Activated gamma-delta T cell treated with Interleukin-2 at 50 U/mL for 16 hours (primary cell): ENCODE results near the gene SIX5.
A peak's percentile ranks its signal among the peaks of the same experiment; 100 is the strongest.
"Not testable (repeated sequence)": the region's sequence is repeated elsewhere in the genome, so short reads cannot be mapped to it uniquely, and the experiment has no call there.

Experiments
- DNase-seq: peaks from one replicate; pipeline ENCODE4 v3.0.0-alpha.2; 2020

The SIX5 gene

DNA sequence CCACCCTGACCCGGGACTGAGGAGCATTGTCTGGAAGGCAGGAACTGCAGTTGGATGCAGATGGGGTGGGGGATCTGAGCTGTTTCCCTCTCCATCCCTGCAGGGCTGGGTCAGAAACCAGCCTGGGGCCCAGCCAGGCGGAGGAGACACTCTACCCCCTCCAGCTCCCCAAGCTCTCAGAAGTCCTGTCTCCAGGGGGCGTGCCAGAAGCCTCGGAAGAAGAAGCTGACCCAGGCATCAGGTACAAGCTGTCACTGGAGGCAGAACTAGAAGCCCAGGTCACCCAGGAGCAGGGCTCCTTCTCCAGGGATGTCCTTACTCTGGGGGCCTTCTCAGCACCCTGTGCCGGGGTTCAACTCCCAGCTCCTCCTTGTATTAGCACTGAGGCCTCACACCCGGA is 15.5 kb downstream of the SIX5 start:
- no peak for DNase-seq

DNA sequence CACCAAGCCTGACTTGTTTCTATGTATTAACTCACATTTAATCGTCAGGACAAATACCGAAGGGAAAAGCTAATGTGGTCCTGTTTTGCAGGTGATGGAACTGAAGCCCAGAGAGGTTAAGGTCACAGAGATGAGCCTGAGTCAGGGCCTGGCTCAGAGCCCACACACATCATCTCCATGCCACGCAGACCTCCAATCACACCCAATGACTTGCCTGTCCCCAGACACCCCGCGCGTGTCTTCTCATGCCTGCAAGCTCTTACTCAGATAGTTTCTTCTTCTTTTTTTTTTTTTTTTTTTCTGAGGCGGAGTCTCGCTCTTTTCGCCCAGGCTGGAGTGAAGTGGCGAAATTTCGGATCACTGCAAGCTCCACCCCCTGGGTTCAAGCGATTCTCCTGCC is 16.4 kb downstream of the SIX5 start:
- no peak for DNase-seq

DNA sequence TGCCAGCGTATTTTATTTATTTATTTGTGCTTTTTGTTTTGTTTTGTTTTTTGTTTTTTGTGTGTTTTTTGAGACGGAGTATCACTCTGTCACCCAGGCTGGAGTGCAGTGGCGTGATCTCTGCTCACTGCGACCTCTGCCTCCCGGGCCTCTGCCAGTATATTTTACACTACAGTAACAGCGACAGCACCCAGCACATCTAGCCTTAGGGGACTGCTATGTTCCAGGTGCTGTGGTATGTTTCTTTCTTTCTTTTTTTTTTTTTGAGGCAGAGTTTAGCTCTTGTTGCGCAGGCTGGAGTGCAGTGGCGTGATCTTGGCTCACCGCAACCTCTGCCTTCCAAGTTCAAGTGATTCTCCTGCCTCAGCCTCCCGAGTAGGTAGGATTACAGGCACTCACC is 17.6 kb downstream of the SIX5 start:
- not testable (repeated sequence) for DNase-seq

DNA sequence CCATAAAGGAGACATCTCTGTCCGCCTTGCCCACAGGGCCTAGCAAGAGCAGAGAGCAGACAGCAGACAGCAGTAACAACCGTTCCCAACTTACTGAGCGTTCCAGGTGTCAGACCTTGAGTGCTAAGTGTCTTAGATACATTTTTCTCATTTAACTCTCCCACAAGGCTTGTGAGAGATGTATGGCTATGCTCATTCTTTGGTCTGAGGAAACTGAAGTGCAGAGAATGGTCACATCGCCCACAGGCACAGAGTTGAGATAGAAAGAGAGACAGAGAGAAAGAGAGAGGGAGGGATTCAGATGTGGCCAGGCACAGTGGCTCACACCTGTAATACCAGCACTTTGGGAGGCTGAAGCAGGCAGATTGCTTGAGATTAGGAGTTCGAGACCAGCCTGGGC is 21.5 kb downstream of the SIX5 start:
- DNase-seq, result no peak

DNA sequence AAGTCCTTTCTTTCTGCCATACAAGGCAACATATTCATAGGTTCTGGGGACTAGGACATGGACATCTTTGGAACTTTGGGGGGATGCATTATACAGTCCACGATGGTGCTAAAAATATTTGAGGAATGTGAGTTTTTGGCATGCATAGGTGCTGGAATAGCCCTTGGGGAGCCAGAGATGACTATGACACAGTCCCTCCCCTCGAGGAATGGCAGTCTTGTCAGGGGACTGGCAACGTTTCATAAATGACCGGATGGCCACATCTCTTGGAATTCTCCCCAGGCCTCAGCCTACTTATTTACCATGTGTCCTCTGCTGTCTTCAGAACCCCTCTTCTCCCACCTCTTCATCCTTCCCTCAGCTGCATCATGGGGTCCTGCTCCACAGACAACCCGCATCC is 22.2 kb downstream of the SIX5 start:
- DNase-seq, result no peak

DNA sequence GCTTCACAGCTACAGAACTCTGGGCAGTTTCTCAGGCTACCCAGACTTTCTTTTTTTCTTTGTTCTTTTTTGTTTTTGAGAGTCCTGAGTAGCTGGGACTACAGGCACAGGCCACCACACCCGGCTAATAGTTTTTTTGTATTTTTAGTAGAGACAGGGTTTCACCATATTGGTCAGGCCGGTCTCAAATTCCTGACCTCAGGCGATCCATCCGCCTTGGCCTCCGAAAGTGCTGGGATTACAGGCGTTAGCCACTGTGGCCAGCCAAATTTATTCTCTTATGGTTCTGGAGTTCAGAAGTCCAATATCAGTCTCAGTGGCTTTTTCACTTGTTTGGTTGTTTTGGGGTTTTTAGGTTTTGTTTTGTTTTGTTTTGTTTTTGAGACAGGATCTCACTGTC is 23.4 kb downstream of the SIX5 start:
- DNase-seq, result no peak

DNA sequence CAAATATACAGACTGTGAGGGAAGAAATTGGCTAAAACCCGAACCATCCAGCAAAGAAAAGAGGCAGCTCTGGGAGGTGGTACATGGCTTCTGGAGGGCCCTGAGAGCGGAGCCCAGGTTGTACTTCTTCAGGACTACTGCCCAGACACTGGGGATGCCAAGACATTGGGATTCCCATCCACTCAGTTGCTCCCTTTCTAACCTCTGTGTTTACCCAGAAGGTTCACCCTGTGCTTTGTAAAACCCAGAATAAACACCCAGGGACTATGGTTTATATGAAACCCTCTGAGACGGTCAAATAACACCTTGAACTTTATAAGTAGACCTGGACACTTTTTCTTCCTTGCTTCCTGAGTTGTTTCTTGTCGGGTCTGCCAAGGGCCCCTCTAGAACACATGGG is 26.1 kb downstream of the SIX5 start:
- DNase-seq, result no peak

DNA sequence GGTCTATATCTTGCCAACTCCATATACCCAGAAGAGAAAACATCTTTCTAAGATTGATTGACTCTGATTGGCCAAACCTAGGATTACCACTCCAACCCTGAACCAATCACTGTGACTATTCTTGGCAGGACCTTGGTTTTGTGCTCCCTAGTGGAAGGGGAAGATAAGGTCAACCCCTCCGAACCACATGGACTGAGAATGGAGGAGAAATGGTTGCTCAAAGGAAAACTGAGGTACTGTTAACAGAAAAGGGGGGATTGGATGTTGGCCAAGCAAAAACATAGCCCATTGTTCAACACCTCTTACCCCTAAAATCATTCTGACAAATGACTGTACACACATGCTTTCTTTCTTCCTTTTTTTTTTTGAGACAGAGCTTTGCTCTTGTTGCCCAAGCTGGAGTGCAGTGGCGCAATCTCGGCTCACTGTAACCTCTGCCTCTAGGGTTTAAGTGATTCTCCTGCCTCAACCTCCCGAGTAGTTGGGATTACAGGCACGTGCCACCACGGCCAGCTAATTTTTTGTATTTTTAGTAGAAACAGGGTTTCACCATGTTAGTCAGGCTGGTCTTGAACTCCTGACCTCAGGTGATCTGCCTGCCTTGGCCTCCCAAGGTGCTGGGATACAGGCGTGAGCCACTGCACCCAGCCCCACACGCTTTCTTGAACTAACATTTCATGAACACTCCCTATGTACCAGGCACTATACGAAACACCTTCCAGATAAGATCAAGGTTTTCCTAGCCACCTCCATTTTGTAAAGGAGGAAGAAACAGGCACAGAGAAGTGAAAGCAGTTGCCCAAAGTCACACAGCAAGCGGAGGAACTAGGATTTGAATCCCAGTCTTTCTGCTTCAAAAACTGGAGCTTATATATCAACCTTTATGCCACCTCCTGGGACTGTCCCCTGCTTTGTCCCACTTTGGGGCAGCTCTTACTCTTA is 29.3 kb downstream of the SIX5 start:
- DNase-seq, result no peak

DNA sequence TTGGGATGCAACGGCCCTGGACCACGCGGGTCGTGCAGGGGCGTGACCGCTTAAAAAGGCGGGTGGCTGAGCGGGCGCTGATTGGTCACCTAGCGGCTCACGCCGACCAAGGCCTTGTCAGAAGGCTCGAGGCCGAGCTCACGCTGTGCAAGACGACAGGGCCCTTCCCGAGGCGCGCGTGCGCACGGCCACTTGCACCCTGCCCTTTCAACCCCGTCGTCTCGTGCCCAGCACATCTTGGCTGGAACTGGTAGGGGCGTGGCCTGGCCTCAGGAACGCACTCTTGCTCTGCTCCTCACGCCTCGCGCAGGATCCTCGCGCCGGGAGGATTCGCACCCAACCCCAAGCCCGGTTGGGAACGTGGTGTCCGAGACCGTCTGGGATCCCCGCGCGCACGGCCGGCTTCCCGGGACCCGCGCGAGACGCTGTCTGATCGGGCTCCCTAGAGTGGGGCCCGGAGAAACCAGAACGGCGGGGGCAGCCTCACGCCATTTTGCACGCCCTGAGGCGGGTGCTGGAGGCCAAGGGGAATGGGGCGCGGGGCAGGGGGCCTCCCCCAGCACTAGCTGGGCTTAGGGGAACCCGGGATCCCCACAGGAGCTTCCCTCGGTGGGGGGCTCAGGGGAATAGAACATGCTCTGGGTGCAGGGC is 35.8 kb downstream of the SIX5 start, which contains the start of gene MEIOSIN:
TSS of gene MEIOSIN (plus strand) at position 280 of the 651 bp plus-strand sequence. CDS start 1,938 bp downstream, outside the sequence.
- DNase-seq, result no peak

DNA sequence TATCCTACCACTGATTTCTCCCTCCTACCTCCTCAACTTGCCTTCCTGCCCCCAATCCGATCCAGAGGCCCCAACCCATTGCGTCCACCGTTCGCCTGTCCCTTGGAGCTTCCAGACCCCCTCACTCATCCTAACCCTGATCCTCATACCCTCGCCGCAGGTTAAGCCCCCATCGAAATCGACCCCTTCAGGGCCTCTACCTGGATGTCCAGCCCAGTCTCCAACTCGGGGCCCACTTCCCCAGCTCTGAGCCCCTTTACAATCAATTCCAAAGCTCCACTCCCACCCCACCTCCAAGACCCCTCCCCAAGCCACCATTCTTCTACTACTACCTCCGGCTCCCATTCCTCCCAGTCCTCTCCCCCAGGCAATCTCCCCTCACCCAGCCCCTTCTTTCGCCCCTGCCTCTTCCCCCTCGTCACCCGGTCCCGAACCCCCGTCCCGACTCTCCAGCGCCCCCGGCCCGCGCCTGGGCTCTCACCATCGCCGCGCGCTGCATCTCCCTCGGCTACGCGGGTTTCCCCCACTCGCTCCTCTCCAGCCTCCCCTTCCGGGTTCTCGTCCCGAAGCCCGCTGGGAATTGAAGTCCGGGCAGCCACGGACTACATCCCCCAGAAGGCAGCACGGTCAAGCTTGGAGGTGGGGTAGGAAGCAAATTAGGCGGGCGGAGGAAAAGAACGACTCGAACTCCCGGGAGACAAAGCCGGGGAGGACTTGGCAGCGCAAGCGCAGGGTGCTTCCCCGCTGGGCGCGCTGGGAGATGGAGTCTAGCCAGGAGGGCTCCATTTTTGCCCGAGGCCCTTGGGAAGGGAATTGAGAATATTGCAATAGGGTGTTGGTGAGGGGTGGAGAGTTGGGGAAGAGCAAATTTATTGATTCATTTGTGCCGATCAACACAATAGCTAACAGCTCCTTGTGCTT is 38.4 kb downstream of the SIX5 start, which contains the start of gene FBXO46:
TSS of gene FBXO46 (minus strand) at position 529 of the 921 bp plus-strand sequence. CDS start 17,401 bp downstream, outside the sequence.
- peak; percentile 90 for DNase-seq

DNA sequence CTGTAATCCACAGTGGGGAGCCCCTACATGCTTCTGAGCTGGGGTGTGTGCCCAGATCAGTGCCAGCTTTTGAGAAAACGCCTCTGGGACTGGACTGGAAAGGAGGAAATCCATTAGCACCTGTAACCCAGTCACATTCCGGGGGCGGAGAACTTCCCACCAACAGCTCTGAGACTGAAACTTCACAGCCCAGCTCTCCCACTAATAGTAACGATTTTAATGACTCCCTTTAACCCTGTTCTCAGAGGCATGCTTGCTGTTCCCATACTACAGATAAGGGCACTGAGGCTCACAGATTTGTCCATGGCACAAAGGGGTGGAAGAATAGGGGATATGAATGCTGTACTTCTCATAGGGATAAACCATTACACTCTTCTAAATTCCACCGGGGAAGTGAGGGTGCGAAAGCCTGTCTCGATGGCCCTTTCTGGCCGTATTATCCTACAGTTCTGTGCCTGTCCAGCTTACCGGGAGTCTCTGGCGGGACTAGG is 39.2 kb downstream of the SIX5 start:
- DNase-seq, result no peak

DNA sequence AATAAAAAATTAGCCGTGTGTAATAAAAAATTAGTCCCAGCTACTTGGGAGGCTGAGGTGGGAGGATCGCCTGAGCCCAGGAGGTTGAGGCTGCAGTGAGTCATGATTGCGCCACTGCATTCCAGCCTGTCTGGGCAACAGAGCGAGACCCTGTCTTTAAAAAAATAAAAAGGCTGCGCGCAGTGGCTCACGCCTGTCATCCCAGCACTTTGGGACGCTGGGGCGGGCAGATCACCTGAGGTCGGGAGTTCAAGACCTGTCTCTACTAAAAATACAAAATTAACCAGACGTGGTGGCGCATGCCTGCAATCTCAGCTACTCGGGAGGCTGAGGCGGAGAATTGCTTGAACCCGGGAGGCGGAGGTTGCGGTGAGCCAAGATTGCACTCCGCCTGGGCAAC is 40.4 kb downstream of the SIX5 start:
- not testable (repeated sequence) for DNase-seq

DNA sequence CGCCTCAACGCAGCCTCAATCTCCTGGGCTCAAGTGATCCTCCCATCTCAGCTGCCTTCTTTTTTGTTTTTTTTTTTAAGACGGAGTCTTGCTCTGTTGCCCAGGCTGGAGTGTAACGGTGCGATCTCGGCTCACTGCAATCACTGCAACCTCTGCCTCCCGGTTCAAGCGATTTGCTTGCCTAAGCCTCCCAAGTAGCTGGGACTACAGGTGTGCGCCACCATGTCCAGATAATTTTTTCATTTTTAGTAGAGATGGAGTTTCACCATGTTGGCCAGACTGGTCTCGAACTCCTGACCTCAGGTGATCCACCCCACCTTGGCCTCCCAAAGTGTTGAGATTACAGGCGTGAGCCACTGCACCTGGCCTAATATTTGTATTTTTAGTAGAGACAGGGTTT is 49.0 kb downstream of the SIX5 start:
- DNase-seq, result not testable (repeated sequence)

DNA sequence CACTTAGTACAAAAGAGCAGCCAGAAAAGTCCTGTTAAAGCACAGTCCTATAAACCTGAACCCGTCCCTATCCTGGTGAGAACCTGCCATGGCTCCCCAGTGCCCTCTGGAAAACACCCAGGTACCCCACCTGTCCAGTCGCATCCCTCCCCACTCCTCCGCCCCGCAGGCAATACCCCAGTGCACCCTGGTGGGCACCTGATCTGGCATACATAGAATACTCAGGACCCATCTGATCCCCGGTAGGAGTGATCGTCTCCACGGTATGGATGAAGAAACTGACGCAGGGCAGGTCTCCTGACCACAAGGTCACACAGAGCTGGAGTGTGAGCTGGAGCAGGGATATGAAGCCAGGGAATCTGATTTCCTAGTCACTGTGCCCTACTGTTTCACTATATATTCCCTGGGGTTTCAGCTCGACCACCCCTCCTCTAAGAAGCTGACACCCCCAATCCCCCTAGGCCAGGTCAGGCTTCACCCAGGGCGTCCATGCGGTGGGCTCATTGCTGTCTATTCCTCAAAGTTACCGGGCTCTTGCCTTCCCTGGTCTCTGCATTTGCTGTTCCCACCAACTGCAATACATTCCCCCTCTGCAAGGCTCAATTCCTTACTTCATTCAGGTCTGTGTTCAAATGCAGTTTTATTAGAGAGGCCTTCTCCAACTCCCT is 50.9 kb downstream of the SIX5 start:
- no peak for DNase-seq

DNA sequence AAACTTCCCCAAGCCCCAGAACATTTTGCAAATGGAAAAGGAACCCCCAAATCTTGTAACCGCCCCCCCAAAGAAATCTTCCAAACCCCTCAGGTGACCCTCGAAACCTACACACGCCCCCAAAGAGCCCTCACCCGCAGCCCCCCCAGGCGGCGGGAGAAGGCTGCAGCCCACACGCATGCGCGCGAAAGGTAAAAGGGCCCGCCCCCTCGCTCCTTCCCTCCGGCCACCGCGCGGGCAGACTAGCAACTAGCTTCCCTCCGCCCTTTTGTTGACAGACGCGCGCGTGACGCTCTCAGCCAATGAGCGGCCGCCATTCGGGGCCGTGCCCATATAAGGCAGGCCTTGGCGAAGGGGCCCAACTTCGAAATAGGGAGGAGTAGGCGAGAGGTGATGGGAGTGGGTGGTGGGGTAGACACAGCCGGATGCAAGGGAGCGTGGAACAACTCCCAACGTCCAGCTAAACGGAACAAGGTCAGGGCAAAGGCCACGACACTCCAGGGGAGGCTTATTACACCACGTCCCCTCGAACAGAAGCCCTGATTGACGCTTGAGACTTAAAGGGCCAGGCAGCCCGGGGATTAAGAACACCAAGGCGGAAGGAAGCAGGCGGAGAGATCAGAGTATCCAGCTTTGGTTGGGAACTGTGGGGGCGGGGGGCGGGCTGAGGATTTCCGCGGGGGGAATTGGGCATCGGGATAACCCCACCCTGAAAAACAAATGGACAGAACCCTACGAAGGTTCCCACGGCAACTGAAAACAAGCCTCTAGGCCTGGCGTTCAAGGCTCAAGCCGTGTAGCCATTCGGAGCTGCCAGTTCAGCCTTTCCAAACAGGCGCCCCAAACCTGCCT is 51.7 kb downstream of the SIX5 start:
- DNase-seq, result peak; percentile 96

DNA sequence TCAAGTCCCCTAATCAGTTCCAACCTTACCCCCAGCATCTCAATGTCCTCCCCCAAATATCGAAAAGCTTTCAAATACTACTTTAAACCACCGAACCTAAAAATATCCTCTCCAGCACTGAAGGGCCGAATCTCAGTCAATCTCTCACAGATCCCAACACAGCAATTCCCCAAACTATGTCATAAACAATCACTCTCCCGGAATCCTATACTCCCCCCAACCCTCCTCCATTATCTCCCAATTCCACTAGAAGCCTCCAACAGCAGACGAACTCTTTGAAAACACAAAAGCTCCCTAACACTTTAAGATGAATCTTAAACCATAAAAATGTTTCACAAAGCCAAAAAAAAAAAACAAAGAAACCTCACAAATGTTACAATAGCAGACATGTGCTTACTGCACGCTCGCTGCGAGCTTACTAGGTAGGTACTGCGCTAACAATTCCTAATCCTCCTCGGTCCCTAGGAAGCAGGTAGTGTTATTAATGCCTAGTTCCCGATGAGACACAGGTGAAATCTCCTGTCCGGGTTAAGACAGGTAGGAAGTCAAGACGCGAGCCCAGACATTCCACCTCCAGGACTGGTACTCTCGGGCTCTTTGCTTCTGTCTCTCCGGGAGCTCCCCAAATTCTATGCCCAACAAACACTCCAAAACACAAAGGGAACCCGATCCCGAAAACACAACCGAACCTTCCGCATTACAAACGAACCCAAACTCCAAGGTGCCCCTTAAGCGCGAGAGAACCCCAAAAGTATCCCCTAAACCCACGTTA is 52.5 kb downstream of the SIX5 start:
- no peak for DNase-seq

DNA sequence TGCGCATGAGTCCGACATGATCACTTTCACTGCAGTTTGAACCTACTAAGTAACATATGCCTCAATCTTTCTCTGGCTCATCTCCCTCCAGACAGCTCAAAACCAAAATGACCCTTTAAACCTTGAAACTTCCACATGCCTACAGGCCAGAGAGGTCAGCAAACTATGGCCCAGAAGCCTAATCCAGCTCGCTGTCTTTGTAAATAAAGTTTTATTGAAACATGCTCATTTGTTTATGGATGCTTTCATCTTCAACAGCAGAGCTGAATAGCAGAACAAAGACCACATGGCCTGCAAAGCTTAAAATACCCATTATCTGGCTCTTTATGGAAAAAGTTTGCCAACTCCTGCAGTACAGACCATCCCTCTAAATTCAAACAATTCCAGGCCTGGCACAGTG is 53.9 kb downstream of the SIX5 start:
- no peak for DNase-seq
